SU-DHL-6 (cell line): ENCODE measurements around the gene SEL1L2.

Experiments used
- CTCF ChIP-seq: fragments of 200-600 bp; sonication (generic); IDR thresholded peaks from one replicate; pipeline ENCODE4 v1.5.1; 2017; ENCODE audit warnings: antibody characterized with exemption, mild to moderate bottlenecking, low read length, moderate library complexity; ENCODE audit not compliant: insufficient read depth, poor library complexity, severe bottlenecking
- EZH2phosphoT487 ChIP-seq: fragments of 200-600 bp; sonication (generic), shearing (Covaris generic); conservative IDR thresholded peaks from 2 replicates; pipeline ENCODE4 v1.6.1; 2018; ENCODE audit warnings: mild to moderate bottlenecking, antibody characterized with exemption, low read length, moderate library complexity, mixed read lengths

- no peak for TF ChIP-seq CTCF
- TF ChIP-seq EZH2phosphoT487: no peak
These were observed 18.8 kb upstream of the SEL1L2 start for GRCh38 chr20:14009208-14009607.
